ENCODE results near the gene SLC22A7.

SLC22A7 gene

DNA sequence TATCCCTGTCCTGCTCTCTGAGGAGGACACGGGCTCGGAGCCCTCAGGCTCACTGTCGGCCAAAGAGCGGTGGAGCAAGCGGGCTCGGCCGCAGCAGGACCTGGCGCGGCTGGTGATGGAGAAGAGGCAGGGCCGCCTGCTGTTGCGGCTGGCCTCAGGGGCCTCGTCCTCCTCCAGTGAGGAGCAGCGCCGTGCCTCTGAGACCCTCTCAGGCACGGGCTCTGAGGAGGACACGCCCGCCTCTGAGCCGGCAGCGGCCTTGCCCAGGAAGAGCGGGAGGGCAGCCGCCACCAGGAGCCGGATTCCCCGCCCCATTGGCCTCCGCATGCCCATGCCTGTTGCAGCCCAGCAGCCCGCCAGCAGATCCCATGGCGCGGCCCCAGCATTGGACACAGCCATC lies 14.2 kb upstream of the SLC22A7 start:
- DNase-seq (ENCODE audit: low spot score): no peak

DNA sequence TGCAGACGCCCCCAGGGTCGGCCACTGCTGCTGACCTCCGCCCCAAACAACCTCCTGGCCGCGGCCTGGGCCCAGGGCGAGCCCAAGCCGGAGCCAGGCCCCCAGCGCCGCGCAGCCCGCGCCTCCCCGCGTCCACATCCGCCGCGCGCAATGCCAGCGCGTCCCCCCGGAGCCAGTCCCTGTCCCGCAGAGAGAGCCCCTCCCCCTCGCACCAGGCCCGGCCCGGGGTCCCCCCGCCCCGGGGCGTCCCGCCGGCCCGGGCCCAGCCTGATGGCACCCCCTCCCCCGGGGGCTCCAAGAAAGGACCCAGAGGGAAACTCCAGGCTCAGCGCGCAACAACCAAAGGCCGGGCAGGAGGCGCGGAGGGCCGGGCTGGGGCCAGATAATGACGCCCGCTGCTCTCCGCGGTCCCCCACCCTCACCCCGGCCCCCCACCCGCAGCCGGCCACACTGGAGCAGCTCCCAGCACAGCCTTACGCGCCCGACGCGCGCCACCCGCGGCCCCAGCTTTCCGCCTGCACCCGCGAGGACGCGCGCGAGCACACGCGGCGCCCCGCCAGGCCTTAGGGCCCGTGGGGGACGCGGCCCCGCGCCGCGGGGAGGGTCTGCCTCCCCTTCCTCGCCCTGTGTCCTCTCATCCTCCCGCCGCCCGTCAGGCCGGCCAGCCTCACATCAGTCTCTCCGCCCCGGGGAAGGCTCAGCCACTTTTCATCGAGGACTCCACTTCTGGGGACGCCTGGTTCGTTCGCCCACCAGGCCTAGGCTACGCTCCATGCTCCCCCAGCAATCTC lies 12.9 kb upstream of the SLC22A7 start:
- DNase-seq (ENCODE audit: low spot score): no peak

DNA sequence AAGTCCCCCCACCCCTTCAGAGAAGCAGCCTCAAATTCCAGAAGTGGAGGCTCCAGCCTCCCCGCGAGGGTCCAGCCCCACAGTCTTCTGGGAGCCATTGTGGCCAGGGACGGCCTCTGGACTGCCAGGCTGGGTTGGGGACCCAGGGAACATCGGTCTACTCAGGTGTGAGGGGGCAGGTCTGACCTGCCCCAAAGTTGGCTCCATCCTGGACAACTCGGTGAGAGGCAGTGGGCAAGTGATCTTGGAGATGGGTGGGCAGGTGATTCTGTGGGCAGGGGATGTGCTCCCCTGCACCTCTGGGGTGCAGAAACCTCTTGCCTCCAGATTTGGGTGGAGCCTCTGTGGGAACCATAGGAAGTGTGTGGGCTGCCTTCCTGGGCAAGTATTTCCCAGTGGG lies 12.2 kb upstream of the SLC22A7 start:
- no peak for DNase-seq (ENCODE audit: low spot score)

DNA sequence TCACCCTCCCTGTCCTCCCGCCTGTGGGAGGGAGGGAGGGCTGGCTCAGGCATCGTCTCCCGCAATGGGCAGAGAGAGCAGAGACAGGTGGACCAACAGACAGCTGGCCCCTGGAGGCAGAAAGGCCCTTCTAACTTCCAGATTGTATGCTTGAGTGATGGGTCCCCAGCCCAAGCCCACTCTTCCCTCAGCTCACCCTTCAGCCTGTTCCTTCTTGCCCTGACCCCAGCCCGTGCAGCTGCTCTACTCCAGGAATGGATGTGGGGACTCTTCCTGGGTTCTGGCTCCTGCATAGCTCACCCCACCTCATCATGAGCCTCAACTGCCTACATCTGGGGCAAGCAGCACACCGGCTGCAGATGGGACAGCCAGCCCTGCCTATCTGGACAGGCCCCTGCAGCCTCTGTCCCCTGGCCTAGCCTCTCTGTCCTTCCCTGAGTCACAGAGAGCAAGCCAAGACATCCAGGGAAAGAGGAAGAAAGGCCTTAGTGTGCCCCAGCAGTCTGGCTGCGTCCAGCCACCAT lies 11.5 kb upstream of the SLC22A7 start:
- no peak for DNase-seq (ENCODE audit: low spot score)

DNA sequence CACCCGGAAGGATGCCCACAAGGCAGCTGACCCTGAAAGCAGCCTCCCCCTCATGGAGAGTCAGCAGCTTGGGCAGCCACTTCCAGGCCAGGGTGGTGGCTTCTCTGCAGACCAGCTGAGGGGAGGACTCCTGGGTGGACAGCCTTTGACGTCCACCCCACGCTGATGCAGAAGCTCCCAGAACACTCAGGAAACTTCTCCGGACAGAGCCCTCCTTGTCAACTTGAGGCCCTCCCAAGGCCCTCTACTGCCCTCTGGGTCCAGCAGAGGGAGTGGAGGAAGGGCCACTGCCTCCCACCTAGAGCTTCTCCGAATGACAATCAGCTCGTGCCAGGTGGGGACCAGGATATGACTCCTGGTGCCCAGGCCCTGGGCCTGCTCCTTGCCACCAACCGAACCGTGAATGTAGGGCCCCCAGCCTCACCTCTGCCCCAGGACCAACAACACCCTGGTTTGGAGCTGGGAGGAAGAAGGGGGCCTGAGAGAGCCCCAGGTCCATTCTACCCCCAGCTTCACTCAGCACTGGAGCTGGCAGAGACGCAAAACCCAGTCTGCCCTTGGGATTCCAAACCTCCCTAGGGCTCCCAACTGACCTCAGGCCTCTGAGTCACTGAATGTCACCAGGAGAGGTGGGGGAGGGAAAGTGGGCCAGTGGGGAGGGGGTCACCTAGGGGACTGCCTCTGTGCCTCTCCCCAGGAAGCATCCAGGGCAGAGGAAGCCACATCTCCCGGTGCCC lies 10.9 kb upstream of the SLC22A7 start:
- no peak for DNase-seq (ENCODE audit: low spot score)

DNA sequence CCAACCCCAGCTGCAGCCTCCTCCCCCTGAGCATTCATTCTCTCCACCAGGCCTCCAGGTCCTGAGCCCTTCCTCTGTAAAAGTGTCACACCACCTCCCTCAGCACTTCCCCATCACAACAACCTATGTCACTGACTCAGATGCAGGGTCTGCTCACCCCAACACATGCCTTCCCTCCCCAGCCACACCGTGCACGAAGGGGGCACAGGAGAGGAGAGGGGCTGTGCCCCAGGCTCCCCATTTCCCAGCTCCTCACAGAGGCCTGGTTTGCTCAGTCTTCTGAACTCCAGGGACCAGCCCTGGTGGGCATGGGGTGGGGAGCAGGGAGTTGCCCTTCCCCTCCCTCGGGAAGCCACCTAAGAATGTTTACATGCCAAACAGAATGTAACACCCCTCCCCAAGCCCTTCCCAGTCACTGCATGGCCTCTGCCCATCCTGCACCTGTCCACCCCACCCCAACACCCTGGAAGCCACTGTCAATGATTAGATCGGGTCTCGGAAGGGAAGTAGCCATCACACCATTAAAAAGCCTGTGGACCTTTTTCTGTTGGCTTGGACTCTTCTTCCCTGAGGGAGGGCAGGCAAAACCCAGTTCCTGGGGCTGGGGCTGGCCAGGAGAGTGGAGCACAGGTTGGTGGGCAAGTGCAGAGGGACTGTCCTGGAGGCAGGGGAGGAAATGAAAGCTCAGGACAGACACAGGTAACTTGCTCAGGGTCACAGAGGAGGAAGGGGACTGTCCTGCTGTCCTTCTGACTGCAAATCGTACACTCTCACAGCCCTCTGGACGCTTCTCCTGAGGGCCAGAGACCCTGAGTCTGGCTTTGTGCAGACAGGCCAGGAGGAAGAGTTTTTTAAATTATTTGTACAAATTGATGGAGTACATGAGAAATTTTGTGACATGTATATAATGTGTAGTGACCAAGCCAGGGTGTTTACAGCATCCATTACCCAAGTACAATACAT lies 10.1 kb upstream of the SLC22A7 start:
- no peak for DNase-seq (ENCODE audit: low spot score)

DNA sequence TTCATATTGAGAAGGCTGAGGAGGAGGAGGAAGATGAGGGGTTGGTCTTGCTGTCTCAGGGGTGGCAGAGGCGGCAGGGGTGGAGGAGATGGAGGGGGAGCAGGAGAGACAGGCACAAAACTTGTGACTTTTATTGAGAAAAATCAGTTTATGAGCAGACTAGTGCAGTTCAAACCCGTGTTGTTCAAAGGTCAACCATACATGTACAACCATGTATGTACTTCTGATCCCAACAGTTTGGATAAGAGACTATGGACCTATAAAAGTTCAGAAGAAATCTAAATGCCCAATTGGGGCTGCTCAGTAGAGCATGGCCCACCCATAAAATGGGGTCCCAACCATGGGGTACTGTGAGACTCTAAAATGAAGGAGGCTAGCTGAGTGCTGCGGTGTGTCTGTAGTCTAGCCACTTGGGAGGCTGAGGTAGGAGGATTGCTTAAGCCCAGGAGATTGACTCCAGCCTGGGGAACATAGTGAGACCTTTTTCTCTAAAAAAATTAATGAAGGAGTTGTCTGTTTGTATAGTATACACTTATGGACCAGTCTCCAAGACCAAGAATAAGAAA lies 7.6 kb upstream of the SLC22A7 start:
- no peak for DNase-seq (ENCODE audit: low spot score)

DNA sequence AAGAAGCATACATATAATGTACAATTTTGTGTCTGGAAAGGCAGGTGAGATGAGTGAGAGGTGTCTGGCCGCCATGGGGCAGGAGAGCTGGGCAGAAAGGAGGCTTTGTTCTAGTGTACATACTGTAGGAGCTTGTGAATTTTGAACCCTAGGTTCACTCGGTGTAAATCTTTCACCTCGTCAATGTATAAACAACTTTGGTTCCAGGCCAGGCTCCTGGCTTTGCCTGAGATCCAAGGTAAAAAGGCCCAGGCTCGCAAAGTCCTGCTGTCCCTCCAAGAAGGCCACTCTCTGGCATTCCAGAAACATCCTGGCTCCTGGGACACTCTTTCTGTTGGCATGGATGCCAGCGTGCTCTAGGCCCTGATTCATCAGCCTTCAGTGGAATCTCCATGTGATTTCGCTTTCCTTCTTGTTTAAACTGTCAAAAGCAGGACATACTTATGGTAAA lies 7.1 kb upstream of the SLC22A7 start:
- no peak for DNase-seq (ENCODE audit: low spot score)

DNA sequence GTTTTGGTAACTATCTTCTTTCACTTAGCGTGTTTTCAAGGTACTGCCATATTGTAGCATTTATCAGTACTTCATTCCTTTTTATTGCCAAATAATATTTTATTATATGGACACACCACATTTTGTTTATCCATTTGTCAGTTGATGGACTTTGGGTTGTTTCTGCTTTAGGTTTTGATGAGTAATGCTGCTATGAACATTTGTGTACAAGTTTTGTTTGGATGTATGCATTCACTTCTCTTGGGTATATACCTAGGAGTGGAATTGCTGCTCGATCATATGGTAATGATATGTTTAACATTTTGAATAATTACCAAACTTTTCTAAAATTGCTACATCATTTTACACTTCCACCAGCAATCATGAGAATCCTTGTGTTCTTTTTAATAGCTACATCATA lies 6.4 kb upstream of the SLC22A7 start:
- no peak for DNase-seq (ENCODE audit: low spot score)

DNA sequence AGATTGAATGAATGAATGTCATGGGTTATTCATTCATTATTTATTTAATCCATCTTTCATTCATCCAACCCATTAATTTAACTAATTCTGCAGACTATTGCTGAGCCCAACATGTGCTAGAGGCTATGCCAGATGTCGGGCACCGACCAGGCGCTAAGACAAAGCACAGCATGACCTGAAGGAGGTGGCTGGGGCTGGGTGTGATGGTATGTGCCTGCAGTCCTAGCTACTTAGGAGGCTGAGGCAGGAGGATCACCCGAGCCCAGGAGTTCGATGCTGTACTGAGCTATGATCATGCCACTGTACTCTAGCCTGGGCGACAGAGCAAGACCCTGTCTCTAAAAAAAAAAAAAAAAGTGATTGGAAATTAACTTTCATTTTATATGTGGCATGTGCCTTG lies 5.7 kb upstream of the SLC22A7 start:
- DNase-seq (ENCODE audit: low spot score): no peak

DNA sequence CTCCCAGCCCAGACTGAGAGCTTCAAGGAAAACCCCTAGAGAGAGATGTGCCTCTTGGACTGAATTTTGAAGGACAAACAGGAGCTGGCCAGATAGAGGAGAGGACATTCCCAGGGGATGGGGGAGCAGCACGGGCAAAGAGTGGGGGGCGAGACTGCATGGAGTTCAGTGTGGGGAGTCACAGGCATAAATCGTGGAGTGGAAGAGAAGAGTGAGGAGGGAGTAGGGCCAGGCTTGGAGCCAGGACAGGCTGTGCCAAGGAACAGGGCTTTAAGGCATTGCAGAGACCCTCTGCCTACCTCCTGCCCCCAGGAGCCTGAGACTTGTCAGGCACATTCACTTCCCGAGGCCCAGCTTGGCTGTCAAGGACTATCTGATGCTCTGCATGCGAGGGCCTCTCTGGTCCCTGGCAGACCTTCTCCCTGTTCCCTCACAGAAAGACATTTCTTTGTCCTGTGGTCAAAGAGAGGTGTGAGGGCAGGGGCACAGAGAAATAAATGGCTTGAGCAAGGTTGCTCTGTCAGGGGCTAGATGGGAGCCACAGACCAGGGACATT lies 5.2 kb upstream of the SLC22A7 start:
- DNase-seq (ENCODE audit: low spot score): no peak

DNA sequence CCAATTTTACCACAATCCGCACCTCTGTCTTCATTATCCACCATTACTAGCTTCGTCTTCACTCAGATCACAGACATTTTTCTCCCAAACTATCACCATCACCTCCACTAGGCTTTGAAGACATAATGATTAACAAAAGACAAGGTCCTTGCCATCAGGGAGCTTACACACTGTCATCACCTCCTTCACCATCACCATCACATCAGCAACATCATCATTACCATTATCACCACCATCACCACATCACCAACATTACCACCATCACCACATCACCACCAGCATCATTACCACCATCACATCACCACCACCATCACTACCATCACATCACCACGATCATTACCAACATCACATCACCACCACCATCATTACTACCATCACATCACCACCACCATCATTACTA lies 4.4 kb upstream of the SLC22A7 start:
- no peak for DNase-seq (ENCODE audit: low spot score)

DNA sequence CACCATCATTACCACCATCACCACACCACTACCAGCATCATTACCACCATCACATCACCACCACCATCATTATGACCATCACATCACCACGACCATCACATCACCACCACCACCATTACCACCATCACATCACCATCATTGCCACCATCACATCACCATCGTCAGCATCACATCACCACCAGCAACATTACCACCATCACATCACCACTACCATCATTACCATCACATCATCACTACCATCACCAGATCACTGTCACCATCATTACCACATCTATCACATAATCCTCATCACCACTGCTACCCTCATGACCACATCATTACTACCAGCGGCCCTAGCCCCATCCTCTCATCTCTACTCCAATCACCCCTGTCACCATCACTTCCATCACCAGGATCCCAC lies 3.5 kb upstream of the SLC22A7 start:
- DNase-seq (ENCODE audit: low spot score): no peak

DNA sequence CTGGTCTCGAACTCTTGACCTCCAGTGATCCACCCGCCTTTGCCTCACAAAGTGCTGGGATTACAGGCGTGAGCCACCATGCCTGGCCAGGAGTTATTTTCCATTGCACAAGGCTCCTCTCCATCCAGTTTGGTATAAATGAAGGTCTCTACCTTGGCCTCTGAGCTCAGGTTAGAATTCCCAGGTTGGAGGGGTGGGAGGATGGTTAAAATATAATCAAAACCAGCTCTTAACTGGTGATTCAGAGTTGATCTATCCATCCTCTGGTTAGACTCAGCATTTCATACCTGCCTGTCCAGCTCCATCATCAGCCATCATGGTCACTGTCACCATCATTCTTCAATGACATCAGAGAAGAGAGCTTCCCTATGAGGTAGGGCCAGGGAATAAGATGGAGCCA lies 2.6 kb upstream of the SLC22A7 start:
- DNase-seq (ENCODE audit: low spot score): no peak

DNA sequence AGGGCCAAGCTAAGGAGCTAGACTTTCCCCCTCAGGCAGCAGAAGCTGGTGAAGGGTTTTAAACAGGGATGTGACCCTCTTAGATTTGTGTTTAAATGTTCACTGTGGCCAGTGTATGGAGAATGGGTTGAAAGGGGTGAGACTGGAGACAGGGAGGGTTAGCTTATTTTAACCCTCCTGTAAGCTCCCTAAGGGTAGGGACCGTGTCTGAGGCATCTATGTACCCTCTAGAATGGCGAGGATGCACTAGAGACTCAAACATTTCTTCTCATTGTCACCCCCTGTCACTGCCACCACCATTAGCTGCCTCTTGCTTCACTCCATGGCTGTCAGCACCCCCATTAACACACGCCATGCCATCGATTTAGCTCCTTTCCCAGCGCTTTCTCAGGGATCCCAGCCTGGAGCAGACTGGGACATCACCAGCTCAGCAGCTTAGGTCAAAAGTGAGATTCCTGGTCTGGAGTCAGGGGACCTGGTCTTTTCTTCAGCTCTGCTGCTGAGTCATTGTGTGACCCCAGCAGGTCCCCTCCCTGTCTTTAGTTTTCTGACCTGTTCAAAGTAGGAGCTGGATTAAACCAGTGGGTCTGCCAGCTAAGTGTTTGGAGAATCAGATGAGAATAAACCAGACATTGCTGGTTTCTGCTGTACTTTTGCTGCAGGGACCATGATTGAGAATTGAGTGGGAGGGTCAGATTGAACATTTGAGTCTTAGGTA lies 1.1 kb upstream of the SLC22A7 start:
- no peak for DNase-seq (ENCODE audit: low spot score)

DNA sequence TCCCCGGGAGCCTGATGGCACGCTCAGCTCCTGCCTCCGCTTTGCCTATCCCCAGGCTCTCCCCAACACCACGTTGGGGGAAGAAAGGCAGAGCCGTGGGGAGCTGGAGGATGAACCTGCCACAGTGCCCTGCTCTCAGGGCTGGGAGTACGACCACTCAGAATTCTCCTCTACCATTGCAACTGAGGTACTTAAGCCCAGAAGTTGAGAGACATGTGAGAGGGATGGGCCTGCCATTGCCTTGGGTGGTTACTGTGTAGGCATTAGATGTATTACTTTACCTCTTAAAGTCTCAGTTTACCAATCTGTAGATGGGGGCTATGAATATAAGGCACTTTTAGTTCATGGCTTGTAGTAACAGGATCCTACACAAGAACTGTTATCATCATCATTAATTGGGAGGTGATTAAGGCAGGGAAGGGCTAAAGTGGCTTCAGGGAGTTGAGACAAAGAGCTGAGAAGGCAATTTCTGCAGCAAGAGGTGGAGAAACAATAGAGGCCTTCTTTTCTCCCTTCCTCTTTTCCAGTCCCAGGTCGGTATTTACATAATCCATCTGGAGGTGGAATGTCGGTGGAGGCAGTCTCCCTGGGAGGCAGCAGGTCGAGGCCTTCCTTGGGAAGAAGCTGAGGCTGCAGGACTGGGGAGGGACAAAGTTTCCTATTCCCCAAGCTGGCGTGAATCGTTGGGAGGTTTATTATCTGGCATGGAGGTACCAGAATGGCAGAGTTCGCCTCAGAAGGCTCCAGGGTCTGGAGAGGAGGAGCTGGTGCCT lies 691 bp downstream of the SLC22A7 start:
- no peak for DNase-seq (ENCODE audit: low spot score)

DNA sequence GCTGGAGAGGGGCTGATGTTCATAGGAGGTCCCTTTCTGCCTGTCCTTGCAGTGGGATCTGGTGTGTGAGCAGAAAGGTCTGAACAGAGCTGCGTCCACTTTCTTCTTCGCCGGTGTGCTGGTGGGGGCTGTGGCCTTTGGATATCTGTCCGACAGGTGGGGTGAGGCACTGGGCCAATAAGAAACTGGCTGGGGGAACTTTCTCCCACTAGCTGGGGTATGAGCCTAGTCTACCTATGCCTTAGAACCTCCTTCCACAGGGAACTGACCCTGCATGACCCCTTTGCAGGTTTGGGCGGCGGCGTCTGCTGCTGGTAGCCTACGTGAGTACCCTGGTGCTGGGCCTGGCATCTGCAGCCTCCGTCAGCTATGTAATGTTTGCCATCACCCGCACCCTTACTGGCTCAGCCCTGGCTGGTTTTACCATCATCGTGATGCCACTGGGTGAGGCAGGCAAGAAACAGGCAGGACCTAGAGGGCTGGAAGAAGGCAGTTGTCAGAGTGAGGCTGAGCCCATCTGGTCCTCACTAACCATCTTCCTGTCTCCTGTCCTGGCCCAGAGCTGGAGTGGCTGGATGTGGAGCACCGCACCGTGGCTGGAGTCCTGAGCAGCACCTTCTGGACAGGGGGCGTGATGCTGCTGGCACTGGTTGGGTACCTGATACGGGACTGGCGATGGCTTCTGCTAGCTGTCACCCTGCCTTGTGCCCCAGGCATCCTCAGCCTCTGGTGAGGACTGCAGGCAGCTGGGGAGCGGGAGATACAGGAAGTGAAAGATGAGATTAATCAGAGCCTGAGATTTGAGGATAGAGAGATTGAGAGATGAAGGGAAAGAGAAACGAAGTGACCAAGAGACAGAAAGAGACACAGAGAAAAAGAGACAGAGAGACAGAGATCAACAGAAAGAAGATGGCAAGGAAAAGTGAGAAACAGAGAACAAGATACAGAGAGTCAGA lies 1.6 kb downstream of the SLC22A7 start:
- DNase-seq (ENCODE audit: low spot score): no peak

DNA sequence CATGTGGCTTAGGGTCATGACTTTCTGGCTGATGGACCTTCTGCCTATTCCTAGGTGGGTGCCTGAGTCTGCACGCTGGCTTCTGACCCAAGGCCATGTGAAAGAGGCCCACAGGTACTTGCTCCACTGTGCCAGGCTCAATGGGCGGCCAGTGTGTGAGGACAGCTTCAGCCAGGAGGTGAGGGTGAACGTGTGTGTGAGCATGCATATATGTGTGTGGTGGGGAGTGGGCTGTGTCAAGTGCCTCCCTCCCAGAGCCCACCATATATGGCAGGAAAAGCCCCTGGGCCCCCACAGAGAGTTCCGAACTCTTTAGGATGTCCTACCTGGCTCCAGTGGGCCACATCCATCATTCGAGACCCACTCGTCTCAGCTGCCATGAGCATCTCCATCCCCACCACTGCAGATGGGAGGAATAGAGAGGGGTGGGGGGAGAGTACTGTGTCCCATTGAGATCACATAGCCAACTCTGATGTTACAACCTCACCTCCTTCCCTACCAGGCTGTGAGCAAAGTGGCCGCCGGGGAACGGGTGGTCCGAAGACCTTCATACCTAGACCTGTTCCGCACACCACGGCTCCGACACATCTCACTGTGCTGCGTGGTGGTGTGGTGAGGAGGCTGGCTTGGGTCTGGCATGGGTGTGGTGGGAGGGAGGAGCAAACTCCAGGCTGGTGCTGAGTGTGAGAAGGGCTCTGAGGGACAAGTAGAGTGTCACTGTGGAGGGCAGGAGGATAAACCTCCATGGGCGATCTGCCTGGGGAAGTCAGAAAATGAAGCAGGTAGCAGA lies 3.2 kb downstream of the SLC22A7 start:
- DNase-seq (ENCODE audit: low spot score): no peak
